ENCODE data around the gene NAIF1. TPM values are rescaled to one million over a fixed set of nuclear protein-coding genes. Genes with fewer than 3 reads are reported as not detected.

NAIF1 gene
- total RNA-seq, 1 experiment from 2014 or later, result 12.4 TPM

DNA sequence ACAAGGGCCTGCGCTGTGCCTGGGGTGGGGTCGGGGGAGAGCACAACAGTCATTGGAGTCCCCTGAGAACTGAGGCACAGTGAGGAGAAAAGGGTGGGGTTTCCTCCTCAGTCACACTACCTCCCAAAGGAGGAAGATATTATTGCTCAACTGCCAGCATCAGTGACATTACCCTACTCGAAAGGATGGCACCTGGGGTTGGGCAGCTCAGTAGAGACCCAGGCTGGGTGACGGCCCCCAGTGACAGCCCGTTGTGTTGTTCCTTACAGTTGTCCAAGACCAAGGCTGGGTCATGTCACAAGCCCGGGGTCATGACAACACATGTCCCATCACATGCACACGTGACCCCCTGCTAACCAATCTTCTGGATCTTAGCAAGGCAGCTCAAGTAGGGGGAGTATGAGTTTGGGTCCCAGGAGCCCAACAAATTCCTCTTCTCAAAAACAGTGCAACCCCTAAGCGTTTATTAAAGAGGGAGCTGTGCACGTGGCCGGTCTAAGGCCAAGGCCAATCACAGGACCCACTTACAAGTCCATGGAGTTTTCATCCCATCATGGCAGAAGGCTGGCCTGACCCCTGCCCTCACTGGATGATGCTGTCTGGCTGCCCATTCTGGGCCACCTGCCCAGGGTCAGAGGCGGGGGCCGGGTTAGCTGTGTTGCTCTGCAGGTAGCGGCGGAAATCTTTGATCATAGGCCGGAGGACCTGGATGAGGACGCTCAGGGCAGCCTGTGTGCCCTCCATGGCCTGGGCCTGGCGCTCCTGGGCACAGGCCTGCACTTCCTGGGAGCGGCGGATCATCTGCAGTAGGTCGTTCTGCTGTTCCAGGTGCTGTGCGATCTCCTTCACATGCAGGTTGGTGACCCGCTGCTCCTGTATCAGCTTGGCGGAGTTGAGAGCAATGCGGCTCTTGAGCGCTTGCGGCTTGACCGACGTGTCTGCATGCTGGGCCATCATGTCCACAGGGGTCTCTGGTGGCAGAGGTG is 4.0 kb downstream of the NAIF1 start:
- Mint-ChIP-seq H3K27me3 (ENCODE audit: low read depth) (no peaks in the 10 kb centered on the region), H3K9me3 (no peaks in the 10 kb centered on the region), H3K4me3 (no peak overlapping the region), H3K36me3 (no peaks in the 10 kb centered on the region; the same call in 1 of the 2 replicates), H3K4me1 (peaks cover 12% of the 10 kb centered on the region), H3K27ac (no peak overlapping the region)
- CTCF ChIA-PET, result interaction anchor here (0.6 to 1.2 kb wide), 4 partner anchors 20 to 119 kb away, joined by 3 to 4 read pairs (median 4); no protein-coding TSS in a partner anchor
- ATAC-seq (no peak), DNase-seq (ENCODE audit: low spot score) (no peak)
- POLR2A ChIA-PET, result no interaction called here
- no peak for TF ChIP-seq GTF2I (CRISPR knock-in tag; conservative IDR thresholded peaks at IDR 0.05)
- TF ChIP-seq ZNF121 (CRISPR knock-in tag; IDR thresholded peaks at IDR 0.05), result no peak
- no peak for TF ChIP-seq HMGA2 (CRISPR knock-in tag; IDR thresholded peaks at IDR 0.05)
- no peak for TF ChIP-seq ELF4 (CRISPR knock-in tag; IDR thresholded peaks at IDR 0.05; ENCODE audit: low read depth)
- no peak for TF ChIP-seq SMAD4 (CRISPR knock-in tag; IDR thresholded peaks at IDR 0.05)
- no peak for TF ChIP-seq KAT7 (CRISPR knock-in tag; IDR thresholded peaks at IDR 0.05; ENCODE audit: borderline replicate concordance)
- TF ChIP-seq, protein P1, sequence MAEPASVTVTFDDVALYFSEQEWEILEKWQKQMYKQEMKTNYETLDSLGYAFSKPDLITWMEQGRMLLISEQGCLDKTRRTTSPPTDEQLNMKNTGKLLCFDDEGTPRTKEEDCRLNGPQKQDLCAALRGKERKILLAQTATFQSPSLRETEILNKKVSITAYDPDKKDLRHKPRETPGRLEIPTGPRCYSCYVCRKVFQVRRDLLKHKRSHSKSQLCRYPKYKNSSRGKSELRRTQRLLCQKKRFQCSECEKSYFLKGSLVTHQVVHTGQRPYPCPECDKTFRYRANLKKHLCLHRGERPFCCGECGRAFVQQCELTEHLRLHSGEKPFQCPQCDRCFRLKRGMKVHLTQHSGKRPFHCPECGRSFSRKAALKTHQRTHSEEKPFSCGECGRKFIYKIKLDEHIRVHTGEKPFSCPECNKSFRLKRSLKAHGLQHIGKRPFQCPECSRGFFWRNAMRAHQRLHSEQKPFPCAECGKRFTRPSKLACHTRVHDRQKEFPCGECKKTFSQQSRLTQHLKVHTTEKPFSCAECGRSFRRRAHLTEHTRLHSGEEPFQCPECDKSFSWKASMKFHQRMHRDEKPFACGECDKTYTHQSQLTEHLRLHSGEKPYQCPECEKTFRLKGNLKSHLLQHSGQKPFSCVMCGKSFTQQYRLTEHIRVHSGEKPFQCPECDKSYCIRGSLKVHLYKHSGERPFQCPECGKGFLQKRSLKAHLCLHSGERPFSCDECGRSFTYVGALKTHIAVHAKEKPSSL (CRISPR knock-in tag; conservative IDR thresholded peaks at IDR 0.05), result no peak
- no peak for TF ChIP-seq NR3C1 (CRISPR knock-in tag; conservative IDR thresholded peaks at IDR 0.05; ENCODE audit: low read depth)
- TF ChIP-seq CBFB (CRISPR knock-in tag; IDR thresholded peaks at IDR 0.05; ENCODE audit: low read depth), result no peak
- TF ChIP-seq ZNF416 (CRISPR knock-in tag; IDR thresholded peaks at IDR 0.05), result no peak
- no peak for TF ChIP-seq NFATC4 (CRISPR knock-in tag; IDR thresholded peaks at IDR 0.05)

DNA sequence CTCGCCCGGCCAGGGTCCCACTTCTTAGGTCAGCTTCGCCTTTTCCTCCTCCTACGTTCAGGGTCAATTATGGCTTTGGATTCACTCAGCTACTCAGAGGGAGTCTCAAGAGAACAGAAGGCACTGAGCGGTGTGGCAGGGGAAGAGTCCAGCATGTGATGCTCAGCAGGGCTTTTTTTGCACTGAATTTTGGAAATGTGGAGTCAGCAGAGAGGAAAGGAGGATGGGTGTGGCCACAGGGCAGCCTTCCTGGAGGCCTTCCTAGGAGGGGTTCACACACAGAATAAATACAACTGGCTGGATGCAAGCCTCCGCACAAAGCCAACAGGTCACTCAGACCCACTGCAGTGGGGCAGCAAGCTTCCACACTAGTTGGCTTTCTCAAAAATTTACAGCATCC is 4.8 kb downstream of the NAIF1 start:
- Mint-ChIP-seq H3K27me3 (ENCODE audit: low read depth) (no peaks in the 10 kb centered on the region), H3K36me3 (no peaks in the 10 kb centered on the region; the same call in 1 of the 2 replicates), H3K4me1 (peaks cover 21% of the 10 kb centered on the region), H3K27ac (no peak overlapping the region), H3K9me3 (no peaks in the 10 kb centered on the region), H3K4me3 (no peak overlapping the region)
- DNase-seq (ENCODE audit: low spot score) (no peak), ATAC-seq (no peak)
- ChIA-PET CTCF (interaction anchor here (0.8 kb wide), 1 partner anchor 26 kb away, joined by 4 read pairs; no protein-coding TSS in a partner anchor), POLR2A (no interaction called here)
- no peak for TF ChIP-seq ELF4 (CRISPR knock-in tag; IDR thresholded peaks at IDR 0.05; ENCODE audit: low read depth)

DNA sequence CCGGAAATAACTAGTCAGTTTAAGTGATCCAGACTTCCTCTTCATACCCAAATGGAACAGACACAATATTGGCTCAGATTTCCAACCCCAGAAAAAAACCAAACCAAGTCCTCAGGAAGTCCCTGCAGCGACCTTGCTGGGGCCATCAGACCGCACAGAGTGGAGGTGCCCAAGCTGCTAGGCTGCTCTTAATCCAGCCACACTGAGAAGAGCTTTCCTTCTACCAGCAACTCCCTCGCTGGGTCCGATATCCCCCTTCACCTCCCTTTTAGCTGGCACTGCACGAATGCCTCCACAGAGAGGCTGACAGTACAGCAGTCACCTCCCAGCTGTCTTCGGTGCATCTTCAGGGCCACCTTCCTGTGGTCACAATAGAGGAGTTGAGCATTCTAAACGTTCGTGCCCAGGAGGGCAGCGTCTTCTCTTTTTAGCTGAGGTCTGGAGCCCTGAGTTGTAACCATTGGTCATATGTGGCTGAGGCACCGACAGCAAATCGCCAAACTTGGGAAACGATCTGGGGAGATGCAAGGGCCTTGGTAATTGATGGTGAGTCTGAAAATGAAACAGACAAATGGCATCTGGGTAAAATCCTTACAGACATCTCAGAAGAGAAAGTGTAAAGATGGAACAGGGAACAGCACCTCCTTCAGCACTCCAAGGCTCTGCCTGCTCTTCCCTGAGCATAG is 5.7 kb downstream of the NAIF1 start:
- Mint-ChIP-seq H3K27me3 (ENCODE audit: low read depth) (no peaks in the 10 kb centered on the region), H3K4me3 (no peak overlapping the region), H3K9me3 (no peaks in the 10 kb centered on the region), H3K27ac (no peak overlapping the region), H3K4me1 (peaks cover 27% of the 10 kb centered on the region), H3K36me3 (no peaks in the 10 kb centered on the region; the same call in 1 of the 2 replicates)
- DNase-seq (ENCODE audit: low spot score) (no peak), ATAC-seq (no peak)
- CTCF ChIA-PET, result no interaction called here
- TF ChIP-seq, protein P2, sequence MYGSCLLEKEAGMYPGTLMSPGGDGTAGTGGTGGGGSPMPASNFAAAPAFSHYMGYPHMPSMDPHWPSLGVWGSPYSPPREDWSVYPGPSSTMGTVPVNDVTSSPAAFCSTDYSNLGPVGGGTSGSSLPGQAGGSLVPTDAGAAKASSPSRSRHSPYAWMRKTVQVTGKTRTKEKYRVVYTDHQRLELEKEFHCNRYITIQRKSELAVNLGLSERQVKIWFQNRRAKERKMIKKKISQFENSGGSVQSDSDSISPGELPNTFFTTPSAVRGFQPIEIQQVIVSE (CRISPR knock-in tag; IDR thresholded peaks at IDR 0.05; ENCODE audit: borderline replicate concordance), result no peak
- TF ChIP-seq SOX15 (CRISPR knock-in tag; IDR thresholded peaks at IDR 0.05) (no peak), JUN (CRISPR knock-in tag; IDR thresholded peaks at IDR 0.05) (no peak), SP1 (CRISPR knock-in tag; conservative IDR thresholded peaks at IDR 0.05) (no peak), ESRRA (CRISPR knock-in tag; IDR thresholded peaks at IDR 0.05; ENCODE audit: borderline replicate concordance) (no peak), ZBTB21 (CRISPR knock-in tag; IDR thresholded peaks at IDR 0.05; ENCODE audit: borderline replicate concordance) (no peak)
- TF ChIP-seq, protein P3, sequence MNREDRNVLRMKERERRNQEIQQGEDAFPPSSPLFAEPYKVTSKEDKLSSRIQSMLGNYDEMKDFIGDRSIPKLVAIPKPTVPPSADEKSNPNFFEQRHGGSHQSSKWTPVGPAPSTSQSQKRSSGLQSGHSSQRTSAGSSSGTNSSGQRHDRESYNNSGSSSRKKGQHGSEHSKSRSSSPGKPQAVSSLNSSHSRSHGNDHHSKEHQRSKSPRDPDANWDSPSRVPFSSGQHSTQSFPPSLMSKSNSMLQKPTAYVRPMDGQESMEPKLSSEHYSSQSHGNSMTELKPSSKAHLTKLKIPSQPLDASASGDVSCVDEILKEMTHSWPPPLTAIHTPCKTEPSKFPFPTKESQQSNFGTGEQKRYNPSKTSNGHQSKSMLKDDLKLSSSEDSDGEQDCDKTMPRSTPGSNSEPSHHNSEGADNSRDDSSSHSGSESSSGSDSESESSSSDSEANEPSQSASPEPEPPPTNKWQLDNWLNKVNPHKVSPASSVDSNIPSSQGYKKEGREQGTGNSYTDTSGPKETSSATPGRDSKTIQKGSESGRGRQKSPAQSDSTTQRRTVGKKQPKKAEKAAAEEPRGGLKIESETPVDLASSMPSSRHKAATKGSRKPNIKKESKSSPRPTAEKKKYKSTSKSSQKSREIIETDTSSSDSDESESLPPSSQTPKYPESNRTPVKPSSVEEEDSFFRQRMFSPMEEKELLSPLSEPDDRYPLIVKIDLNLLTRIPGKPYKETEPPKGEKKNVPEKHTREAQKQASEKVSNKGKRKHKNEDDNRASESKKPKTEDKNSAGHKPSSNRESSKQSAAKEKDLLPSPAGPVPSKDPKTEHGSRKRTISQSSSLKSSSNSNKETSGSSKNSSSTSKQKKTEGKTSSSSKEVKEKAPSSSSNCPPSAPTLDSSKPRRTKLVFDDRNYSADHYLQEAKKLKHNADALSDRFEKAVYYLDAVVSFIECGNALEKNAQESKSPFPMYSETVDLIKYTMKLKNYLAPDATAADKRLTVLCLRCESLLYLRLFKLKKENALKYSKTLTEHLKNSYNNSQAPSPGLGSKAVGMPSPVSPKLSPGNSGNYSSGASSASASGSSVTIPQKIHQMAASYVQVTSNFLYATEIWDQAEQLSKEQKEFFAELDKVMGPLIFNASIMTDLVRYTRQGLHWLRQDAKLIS (CRISPR knock-in tag; IDR thresholded peaks at IDR 0.05; ENCODE audit: borderline replicate concordance), result no peak
- TF ChIP-seq, protein P4, sequence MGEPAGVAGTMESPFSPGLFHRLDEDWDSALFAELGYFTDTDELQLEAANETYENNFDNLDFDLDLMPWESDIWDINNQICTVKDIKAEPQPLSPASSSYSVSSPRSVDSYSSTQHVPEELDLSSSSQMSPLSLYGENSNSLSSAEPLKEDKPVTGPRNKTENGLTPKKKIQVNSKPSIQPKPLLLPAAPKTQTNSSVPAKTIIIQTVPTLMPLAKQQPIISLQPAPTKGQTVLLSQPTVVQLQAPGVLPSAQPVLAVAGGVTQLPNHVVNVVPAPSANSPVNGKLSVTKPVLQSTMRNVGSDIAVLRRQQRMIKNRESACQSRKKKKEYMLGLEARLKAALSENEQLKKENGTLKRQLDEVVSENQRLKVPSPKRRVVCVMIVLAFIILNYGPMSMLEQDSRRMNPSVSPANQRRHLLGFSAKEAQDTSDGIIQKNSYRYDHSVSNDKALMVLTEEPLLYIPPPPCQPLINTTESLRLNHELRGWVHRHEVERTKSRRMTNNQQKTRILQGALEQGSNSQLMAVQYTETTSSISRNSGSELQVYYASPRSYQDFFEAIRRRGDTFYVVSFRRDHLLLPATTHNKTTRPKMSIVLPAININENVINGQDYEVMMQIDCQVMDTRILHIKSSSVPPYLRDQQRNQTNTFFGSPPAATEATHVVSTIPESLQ (CRISPR knock-in tag; IDR thresholded peaks at IDR 0.05), result no peak
- TF ChIP-seq, protein P5, sequence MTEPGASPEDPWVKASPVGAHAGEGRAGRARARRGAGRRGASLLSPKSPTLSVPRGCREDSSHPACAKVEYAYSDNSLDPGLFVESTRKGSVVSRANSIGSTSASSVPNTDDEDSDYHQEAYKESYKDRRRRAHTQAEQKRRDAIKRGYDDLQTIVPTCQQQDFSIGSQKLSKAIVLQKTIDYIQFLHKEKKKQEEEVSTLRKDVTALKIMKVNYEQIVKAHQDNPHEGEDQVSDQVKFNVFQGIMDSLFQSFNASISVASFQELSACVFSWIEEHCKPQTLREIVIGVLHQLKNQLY (CRISPR knock-in tag; IDR thresholded peaks at IDR 0.05), result no peak
- POLR2A ChIA-PET, result no interaction called here
